Neural progenitor cell (in vitro differentiated cells): ENCODE data around the gene NUP210.

Source experiments
- EZH2 ChIP-seq: fragments of 200-600 bp; sonication (generic); IDR thresholded peaks from 2 replicates; pipeline ENCODE4 v1.6.1; 2017; ENCODE audit warnings: antibody characterized with exemption, mild to moderate bottlenecking, moderate library complexity
- TF ChIP-seq, protein P1 (sequence below): fragments of 200-600 bp; sonication (generic); IDR thresholded peaks from 2 replicates; pipeline ENCODE4 v1.5.1; 2017; ENCODE audit warnings: antibody characterized with exemption, mild to moderate bottlenecking

DNA sequence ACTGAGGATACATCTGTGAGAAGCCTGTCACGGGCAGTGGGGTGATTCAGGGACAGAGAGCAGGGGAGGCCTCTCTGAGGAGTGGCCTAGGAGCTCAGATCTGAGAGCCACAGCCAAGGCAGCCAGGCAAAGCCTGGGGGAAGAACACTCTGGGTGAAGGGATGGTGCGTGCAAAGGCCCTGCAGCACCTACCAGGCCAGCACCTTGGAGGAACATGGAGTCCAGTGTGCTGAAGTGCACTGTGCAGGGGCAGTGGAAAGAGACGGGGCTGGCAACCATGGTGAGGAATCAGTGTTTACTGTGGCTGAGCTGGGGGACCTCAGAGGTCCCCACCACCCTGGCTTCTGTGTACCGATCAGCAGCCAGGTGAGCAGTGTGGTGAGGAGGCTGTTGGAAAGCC, 48.0 kb downstream of the NUP210 start:
- TF ChIP-seq, protein P1, sequence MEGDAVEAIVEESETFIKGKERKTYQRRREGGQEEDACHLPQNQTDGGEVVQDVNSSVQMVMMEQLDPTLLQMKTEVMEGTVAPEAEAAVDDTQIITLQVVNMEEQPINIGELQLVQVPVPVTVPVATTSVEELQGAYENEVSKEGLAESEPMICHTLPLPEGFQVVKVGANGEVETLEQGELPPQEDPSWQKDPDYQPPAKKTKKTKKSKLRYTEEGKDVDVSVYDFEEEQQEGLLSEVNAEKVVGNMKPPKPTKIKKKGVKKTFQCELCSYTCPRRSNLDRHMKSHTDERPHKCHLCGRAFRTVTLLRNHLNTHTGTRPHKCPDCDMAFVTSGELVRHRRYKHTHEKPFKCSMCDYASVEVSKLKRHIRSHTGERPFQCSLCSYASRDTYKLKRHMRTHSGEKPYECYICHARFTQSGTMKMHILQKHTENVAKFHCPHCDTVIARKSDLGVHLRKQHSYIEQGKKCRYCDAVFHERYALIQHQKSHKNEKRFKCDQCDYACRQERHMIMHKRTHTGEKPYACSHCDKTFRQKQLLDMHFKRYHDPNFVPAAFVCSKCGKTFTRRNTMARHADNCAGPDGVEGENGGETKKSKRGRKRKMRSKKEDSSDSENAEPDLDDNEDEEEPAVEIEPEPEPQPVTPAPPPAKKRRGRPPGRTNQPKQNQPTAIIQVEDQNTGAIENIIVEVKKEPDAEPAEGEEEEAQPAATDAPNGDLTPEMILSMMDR = no peak
- no peak for TF ChIP-seq EZH2
